Breast epithelium (tissue), 4 donors: ENCODE measurements around the gene DNASE1L2. TPM values are rescaled to one million over a fixed set of nuclear protein-coding genes. Genes with fewer than 3 reads are reported as not detected.

Experiments
- DNase-seq, 2 donors: peaks; one replicate each; pipeline ENCODE4 v3.0.0-alpha.2; 2019; ENCODE audit warnings: low spot score in 2 of 2
- H3K27ac ChIP-seq, 2 donors: fragments of 200-600 bp; sonication (generic) in 1 of 2; one replicate each; pipeline ENCODE4 v1.5.1; 2016 to 2019; ENCODE audit warnings: mild to moderate bottlenecking in 1 of 2
- H3K27me3 ChIP-seq, 2 donors: fragments of 200-600 bp; sonication (generic) in 1 of 2; one replicate each; pipeline versions ENCODE4 v1.5.1 to v1.6.0; 2017 to 2019; ENCODE audit warnings: control low read depth in 1 of 2, mild to moderate bottlenecking in 1 of 2
- H3K36me3 ChIP-seq: fragments of 200-600 bp; one replicate; pipeline ENCODE4 v1.5.1; 2019
- H3K4me1 ChIP-seq, 2 donors: fragments of 200-600 bp; sonication (generic); one replicate each; pipeline ENCODE4 v1.5.1; 2016 to 2019; ENCODE audit warnings: control low read depth in 1 of 2
- H3K4me3 ChIP-seq, 3 donors: fragments of 200-600 bp; sonication (generic); 1 replicate in 2 of 3; 2 replicates in 1 of 3; pipeline ENCODE4 v1.5.1; 2016 to 2019; ENCODE audit warnings: mild to moderate bottlenecking in 3 of 3, moderate library complexity in 2 of 3
- H3K9me3 ChIP-seq, 2 donors: fragments of 200-600 bp; sonication (generic) in 1 of 2; one replicate each; pipeline ENCODE4 v1.5.1; 2016 to 2019; ENCODE audit warnings: control low read depth in 1 of 2
- POLR2A ChIP-seq: fragments of 450-650 bp; IDR thresholded peaks from one replicate; pipeline ENCODE4 v1.6.1; 2016; ENCODE audit warnings: antibody characterized with exemption, mild to moderate bottlenecking, moderate library complexity
- POLR2AphosphoS5 ChIP-seq, 3 donors: sonication (generic); formaldehyde crosslinking; IDR thresholded peaks; one replicate each; pipeline ENCODE4 v1.6.1; 2017; ENCODE audit warnings: antibody characterized with exemption in 3 of 3
- intact Hi-C: fragments of 100-400 bp; cut with DNase I; formaldehyde crosslinking; loops from one replicate; pipeline ENCODE4 v1.15.1; 2023; ENCODE audit warnings: low total_unique reads
- total RNA-seq, 3 donors: library from RNA; depleted of rRNA; stranded (reverse); fragments of >200 nt; gene quantifications; one replicate each; pipeline ENCODE4 v1.1.0, GENCODE V29; 2016
- TF ChIP-seq, protein P1 (sequence below), 3 donors: fragments of 450-650 bp; IDR thresholded peaks; one replicate each; pipeline ENCODE4 v1.5.1; 2016 to 2017; ENCODE audit warnings: antibody characterized with exemption in 3 of 3, mild to moderate bottlenecking in 3 of 3, moderate library complexity in 3 of 3

DNASE1L2 gene
- total RNA-seq, 3 donors from 2014 or later, result 0.59 to 0.66 TPM; not detected in 1

DNA sequence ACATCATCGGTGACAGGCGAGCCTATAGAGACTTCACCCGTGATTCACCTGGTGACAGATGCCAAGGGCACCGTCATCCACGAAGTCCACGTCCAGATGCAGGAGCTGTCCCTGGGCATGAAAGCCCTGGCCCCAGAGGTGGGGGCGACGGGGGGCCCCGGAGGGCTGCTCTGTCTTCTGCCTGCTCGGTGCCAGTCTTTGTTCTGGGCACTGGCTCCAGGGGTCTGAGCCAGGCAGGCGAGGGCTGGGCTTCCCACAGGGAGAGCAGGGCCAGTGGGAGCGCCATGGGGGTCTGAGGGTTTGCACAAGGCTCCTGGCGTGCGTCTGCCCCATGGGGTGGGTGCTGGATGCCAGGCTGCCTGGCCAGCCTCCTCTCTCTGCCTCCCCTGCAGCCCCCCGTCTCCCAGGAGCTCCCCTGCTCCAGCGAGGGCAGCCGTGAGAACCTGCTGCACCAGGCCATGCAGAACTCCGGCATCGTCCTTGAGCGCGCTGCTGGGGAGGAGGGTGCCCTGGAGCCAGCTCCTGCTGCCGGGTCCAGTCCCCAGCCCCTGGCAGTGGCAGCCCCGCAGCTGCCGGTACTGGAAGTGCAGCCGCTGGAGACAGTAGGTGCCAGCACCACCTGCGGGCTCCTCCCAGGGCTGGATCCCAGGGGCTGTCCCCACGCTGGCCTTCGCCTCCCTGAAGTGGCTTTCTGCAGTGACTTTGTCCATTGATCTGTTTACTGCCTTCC lies 3.0 kb upstream of the DNASE1L2 start:
- intact Hi-C loops, result no loop called here

DNA sequence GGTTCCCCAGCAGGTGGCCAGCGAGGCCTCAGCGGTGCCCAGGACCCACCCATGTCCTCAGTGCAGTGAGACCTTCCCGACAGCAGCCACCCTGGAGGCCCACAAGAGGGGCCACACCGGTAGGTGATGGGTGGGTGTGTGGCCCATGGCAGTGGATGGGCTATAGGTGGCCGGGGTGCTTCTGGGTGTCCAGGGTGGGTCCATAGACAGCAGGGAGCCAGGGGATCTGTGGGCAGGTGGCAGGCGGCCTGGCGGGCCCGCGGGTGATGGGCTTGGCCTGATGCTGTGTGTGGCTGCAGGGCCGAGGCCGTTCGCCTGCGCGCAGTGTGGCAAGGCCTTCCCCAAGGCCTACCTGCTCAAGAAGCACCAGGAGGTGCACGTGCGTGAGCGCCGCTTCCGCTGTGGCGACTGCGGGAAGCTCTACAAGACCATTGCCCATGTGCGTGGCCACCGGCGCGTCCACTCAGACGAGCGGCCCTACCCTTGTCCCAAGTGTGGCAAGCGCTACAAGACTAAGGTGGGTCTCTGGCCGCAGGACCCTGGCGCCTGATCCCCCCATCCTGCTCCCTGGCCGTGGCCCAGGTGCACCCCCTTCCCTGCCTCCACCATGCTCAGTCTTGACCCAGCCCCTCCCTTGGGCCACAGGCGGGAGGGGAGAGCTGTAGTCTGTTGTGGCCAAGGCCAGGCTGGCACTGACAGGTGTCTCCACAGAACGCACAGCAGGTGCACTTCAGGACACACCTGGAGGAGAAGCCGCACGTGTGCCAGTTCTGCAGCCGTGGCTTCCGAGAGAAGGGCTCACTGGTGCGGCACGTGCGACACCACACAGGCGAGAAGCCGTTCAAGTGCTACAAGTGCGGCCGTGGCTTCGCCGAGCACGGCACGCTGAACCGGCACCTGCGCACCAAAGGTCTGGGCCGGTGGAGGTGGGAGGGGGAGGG lies 2.1 kb upstream of the DNASE1L2 start:
- no peak for DNase-seq
- intact Hi-C loops, result no loop called here
- H3K9me3 ChIP-seq, result no peaks in the 10 kb centered on the region
- peaks cover 24% of the 10 kb centered on the region for H3K36me3 ChIP-seq
- no peaks in the 10 kb centered on the region for H3K27me3 ChIP-seq
- H3K27ac ChIP-seq, result no peak overlapping the region
- no peak overlapping the region for H3K4me3 ChIP-seq
- TF ChIP-seq POLR2A (no peak), POLR2AphosphoS5 (IDR thresholded peaks at IDR 0.05) (no peak)
- TF ChIP-seq, protein P1, sequence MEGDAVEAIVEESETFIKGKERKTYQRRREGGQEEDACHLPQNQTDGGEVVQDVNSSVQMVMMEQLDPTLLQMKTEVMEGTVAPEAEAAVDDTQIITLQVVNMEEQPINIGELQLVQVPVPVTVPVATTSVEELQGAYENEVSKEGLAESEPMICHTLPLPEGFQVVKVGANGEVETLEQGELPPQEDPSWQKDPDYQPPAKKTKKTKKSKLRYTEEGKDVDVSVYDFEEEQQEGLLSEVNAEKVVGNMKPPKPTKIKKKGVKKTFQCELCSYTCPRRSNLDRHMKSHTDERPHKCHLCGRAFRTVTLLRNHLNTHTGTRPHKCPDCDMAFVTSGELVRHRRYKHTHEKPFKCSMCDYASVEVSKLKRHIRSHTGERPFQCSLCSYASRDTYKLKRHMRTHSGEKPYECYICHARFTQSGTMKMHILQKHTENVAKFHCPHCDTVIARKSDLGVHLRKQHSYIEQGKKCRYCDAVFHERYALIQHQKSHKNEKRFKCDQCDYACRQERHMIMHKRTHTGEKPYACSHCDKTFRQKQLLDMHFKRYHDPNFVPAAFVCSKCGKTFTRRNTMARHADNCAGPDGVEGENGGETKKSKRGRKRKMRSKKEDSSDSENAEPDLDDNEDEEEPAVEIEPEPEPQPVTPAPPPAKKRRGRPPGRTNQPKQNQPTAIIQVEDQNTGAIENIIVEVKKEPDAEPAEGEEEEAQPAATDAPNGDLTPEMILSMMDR (IDR thresholded peaks at IDR 0.05), result no peak
- peaks cover 6 to 14% of the 10 kb centered on the region in 2 donors for H3K4me1 ChIP-seq

More for the DNA sequence above, 3.0 kb upstream of the DNASE1L2 start:
- no peaks in the 10 kb centered on the region for H3K9me3 ChIP-seq
- TF ChIP-seq, protein P1 (IDR thresholded peaks at IDR 0.05), result no peak
- TF ChIP-seq POLR2A (no peak), POLR2AphosphoS5 (IDR thresholded peaks at IDR 0.05) (no peak)
- DNase-seq, result no peak
- no peaks in the 10 kb centered on the region for H3K27me3 ChIP-seq
- peaks cover 6 to 14% of the 10 kb centered on the region in 2 donors for H3K4me1 ChIP-seq
- peaks cover 24% of the 10 kb centered on the region for H3K36me3 ChIP-seq
- H3K4me3 ChIP-seq, result no peak overlapping the region
- no peak overlapping the region for H3K27ac ChIP-seq

DNA sequence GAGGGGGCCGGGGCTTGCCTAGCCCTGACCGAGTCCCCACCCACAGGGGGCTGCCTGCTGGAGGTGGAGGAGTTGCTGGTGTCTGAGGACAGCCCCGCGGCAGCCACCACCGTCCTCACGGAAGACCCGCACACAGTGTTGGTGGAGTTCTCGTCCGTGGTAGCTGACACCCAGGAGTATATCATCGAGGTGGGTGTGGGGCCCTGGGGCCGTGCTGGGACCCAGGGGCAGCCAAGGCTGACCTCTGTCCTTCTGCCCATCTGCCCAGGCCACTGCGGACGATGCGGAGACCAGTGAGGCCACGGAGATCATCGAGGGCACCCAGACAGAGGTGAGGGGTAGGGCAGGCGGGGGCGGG lies 1.5 kb upstream of the DNASE1L2 start:
- Histone ChIP-seq H3K27ac (no peak overlapping the region), H3K36me3 (peaks cover 24% of the 10 kb centered on the region), H3K4me1 (peaks cover 6 to 14% of the 10 kb centered on the region in 2 donors), H3K9me3 (no peaks in the 10 kb centered on the region), H3K4me3 (no peak overlapping the region), H3K27me3 (no peaks in the 10 kb centered on the region)
- intact Hi-C loops, result no loop called here
- no peak for DNase-seq
- TF ChIP-seq, protein P1 (IDR thresholded peaks at IDR 0.05), result no peak
- no peak for TF ChIP-seq POLR2A
- TF ChIP-seq POLR2AphosphoS5 (IDR thresholded peaks at IDR 0.05), result no peak

DNA sequence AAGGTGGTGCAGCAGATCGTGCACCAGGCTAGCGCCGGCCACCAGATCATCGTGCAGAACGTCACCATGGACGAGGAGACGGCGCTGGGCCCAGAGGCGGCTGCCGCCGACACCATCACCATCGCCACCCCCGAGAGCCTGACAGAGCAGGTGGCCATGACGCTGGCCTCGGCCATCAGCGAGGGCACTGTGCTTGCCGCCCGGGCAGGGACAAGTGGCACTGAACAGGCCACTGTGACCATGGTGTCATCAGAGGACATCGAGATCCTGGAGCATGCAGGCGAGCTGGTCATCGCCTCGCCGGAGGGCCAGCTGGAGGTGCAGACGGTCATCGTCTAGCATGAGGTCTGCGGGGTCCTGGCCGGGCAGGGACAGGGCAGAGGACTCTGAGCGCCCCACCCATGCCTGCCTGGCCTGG lies 1.0 kb upstream of the DNASE1L2 start:
- Histone ChIP-seq H3K27me3 (no peaks in the 10 kb centered on the region), H3K27ac (no peak overlapping the region), H3K4me1 (peaks cover 6 to 14% of the 10 kb centered on the region in 2 donors), H3K9me3 (no peaks in the 10 kb centered on the region), H3K4me3 (no peak overlapping the region), H3K36me3 (peaks cover 24% of the 10 kb centered on the region)
- intact Hi-C loops, result no loop called here
- no peak for DNase-seq
- no peak for TF ChIP-seq POLR2A
- no peak for TF ChIP-seq POLR2AphosphoS5 (IDR thresholded peaks at IDR 0.05)
- TF ChIP-seq, protein P1 (IDR thresholded peaks at IDR 0.05), result no peak
